Measurements from ENCODE around the gene IFI27L2.

IFI27L2 gene

GRCh38 chr14:94170136-94170535 is 40.7 kb upstream of the IFI27L2 start:
- H3K36me3 ChIP-seq, result no peaks in the 10 kb centered on the region
- peaks cover 43% of the 10 kb centered on the region for H3K27me3 ChIP-seq
- no peaks in the 10 kb centered on the region for H3K9me3 ChIP-seq
- peak overlapping the region; percentile 32 for H3K27ac ChIP-seq
- peaks cover 7 to 20% of the 10 kb centered on the region in 2 experiments for H3K4me1 ChIP-seq (ENCODE audit: control insufficient read depth in 1 of 2, insufficient read depth in 1 of 2, low read depth in 1 of 2, low read length in 1 of 2)
- H3K4me3 ChIP-seq (ENCODE audit: low read depth in 1 of 2, low read length in 1 of 2), result no peak overlapping the region
- TF ChIP-seq CTCF (IDR thresholded peaks at IDR 0.05), result no peak

- Histone ChIP-seq H3K36me3 (no peaks in the 10 kb centered on the region), H3K9me3 (no peaks in the 10 kb centered on the region), H3K27ac (no peak overlapping the region), H3K4me3 (ENCODE audit: low read depth in 1 of 2, low read length in 1 of 2) (no peak overlapping the region), H3K4me1 (ENCODE audit: control insufficient read depth in 1 of 2, insufficient read depth in 1 of 2, low read depth in 1 of 2, low read length in 1 of 2) (peaks cover 0 to 7% of the 10 kb centered on the region in 2 experiments), H3K27me3 (peaks cover 6% of the 10 kb centered on the region)
- TF ChIP-seq CTCF (IDR thresholded peaks at IDR 0.05), result no peak
Measured at GRCh38 chr14:94165744-94166143, 36.3 kb upstream of the IFI27L2 start.

- no peak overlapping the region for H3K4me3 ChIP-seq (ENCODE audit: low read depth in 1 of 2, low read length in 1 of 2)
- TF ChIP-seq CTCF (IDR thresholded peaks at IDR 0.05), result no peak
- H3K27ac ChIP-seq, result no peak overlapping the region
- peaks cover 6% of the 10 kb centered on the region for H3K27me3 ChIP-seq
- H3K4me1 ChIP-seq (ENCODE audit: control insufficient read depth in 1 of 2, insufficient read depth in 1 of 2, low read depth in 1 of 2, low read length in 1 of 2), result peaks cover 0 to 2% of the 10 kb centered on the region in 2 experiments
- no peaks in the 10 kb centered on the region for H3K9me3 ChIP-seq
- H3K36me3 ChIP-seq, result no peaks in the 10 kb centered on the region
Measured at GRCh38 chr14:94164685-94165431, 35.5 kb upstream of the IFI27L2 start.

GRCh38 chr14:94163796-94164195 is 34.4 kb upstream of the IFI27L2 start:
- no peak overlapping the region for H3K27ac ChIP-seq
- H3K4me3 ChIP-seq (ENCODE audit: low read depth in 1 of 2, low read length in 1 of 2), result no peak overlapping the region
- no peaks in the 10 kb centered on the region for H3K36me3 ChIP-seq
- no peaks in the 10 kb centered on the region for H3K9me3 ChIP-seq
- peaks cover 0 to 2% of the 10 kb centered on the region in 2 experiments for H3K4me1 ChIP-seq (ENCODE audit: control insufficient read depth in 1 of 2, insufficient read depth in 1 of 2, low read depth in 1 of 2, low read length in 1 of 2)
- H3K27me3 ChIP-seq, result peaks cover 7% of the 10 kb centered on the region
- TF ChIP-seq CTCF (IDR thresholded peaks at IDR 0.05), result no peak

GRCh38 chr14:94162466-94162865 is 33.1 kb upstream of the IFI27L2 start:
- no peak for TF ChIP-seq CTCF (IDR thresholded peaks at IDR 0.05)
- H3K36me3 ChIP-seq, result no peaks in the 10 kb centered on the region
- no peak overlapping the region for H3K4me3 ChIP-seq (ENCODE audit: low read depth in 1 of 2, low read length in 1 of 2)
- no peaks in the 10 kb centered on the region for H3K9me3 ChIP-seq
- H3K27me3 ChIP-seq, result peaks cover 21% of the 10 kb centered on the region
- peaks cover 0 to 2% of the 10 kb centered on the region in 2 experiments for H3K4me1 ChIP-seq (ENCODE audit: control insufficient read depth in 1 of 2, insufficient read depth in 1 of 2, low read depth in 1 of 2, low read length in 1 of 2)
- no peak overlapping the region for H3K27ac ChIP-seq
